Hepatocyte (in vitro differentiated cells): Measurements from ENCODE around the gene KIFAP3.

ENCODE experiments used
- CTCF ChIP-seq: fragments of 200-600 bp; sonication (generic); IDR thresholded peaks from 2 replicates; pipeline ENCODE4 v1.5.1; 2016; ENCODE audit warnings: antibody characterized with exemption, mild to moderate bottlenecking; ENCODE audit not compliant: poor library complexity
- EZH2 ChIP-seq: fragments of 200-600 bp; sonication (generic); IDR thresholded peaks from 2 replicates; pipeline ENCODE4 v1.6.1; 2016; ENCODE audit warnings: antibody characterized with exemption, mild to moderate bottlenecking, borderline replicate concordance
- EZH2phosphoT487 ChIP-seq: fragments of 200-600 bp; sonication (generic); IDR thresholded peaks from one replicate; pipeline ENCODE4 v1.6.1; 2018; ENCODE audit warnings: antibody characterized with exemption, mild to moderate bottlenecking, low read depth, moderate library complexity; ENCODE audit not compliant: unreplicated experiment, severe bottlenecking

GRCh38 chr1:169885207-169885606 is 189.3 kb downstream of the KIFAP3 start:
- no peak for TF ChIP-seq CTCF
- no peak for TF ChIP-seq EZH2
- no peak for TF ChIP-seq EZH2phosphoT487
